Endodermal cell (in vitro differentiated cells): ENCODE data around the gene ALOX15B. TPM values are rescaled to one million over a fixed set of nuclear protein-coding genes. Genes with fewer than 3 reads are reported as not detected.

ENCODE experiments used
- DNase-seq: peaks from one replicate; pipeline ENCODE4 v3.0.0-alpha.2; 2017
- H3K27ac ChIP-seq: 2 replicates; pipeline ENCODE4 v1.5.1; 2013; ENCODE audit warnings: mild to moderate bottlenecking, low read depth, low read length, moderate library complexity
- H3K27me3 ChIP-seq: 2 replicates; pipeline ENCODE4 v1.6.1; 2013; ENCODE audit warnings: mild to moderate bottlenecking, low read length, moderate library complexity; ENCODE audit not compliant: insufficient read depth, control insufficient read depth, poor library complexity, severe bottlenecking
- H3K36me3 ChIP-seq: 2 replicates; pipeline ENCODE4 v1.7.0; 2013; ENCODE audit warnings: mild to moderate bottlenecking, low read length, moderate library complexity; ENCODE audit not compliant: control insufficient read depth, insufficient read depth
- H3K4me1 ChIP-seq: one replicate; pipeline ENCODE4 v1.7.0; 2013; ENCODE audit warnings: low read length; ENCODE audit not compliant: control insufficient read depth, insufficient read depth
- H3K4me3 ChIP-seq: 2 replicates; pipeline ENCODE4 v1.5.1; 2013; ENCODE audit warnings: mild to moderate bottlenecking, low read length, moderate library complexity
- H3K9ac ChIP-seq: 2 replicates; pipeline ENCODE4 v1.6.1; 2013; ENCODE audit warnings: mild to moderate bottlenecking, low read length, moderate library complexity; ENCODE audit not compliant: poor library complexity, severe bottlenecking; ENCODE audit errors: extremely low read depth
- H3K9me3 ChIP-seq: 2 replicates; pipeline ENCODE4 v1.6.1; 2013; ENCODE audit warnings: mild to moderate bottlenecking, low read length, moderate library complexity; ENCODE audit not compliant: control insufficient read depth
- H3K27ac Mint-ChIP-seq: 2 replicates; pipeline ENCODE4 v1.8.0; 2020; ENCODE audit warnings: mixed read lengths
- H3K27me3 Mint-ChIP-seq: 2 replicates; pipeline ENCODE4 v1.8.0; 2021; ENCODE audit warnings: mild to moderate bottlenecking, mixed read lengths; ENCODE audit not compliant: insufficient read depth
- H3K36me3 Mint-ChIP-seq: 2 replicates; pipeline ENCODE4 v1.8.0; 2020; ENCODE audit warnings: low read depth, mixed read lengths
- H3K4me1 Mint-ChIP-seq: 2 replicates; pipeline ENCODE4 v1.8.0; 2020; ENCODE audit warnings: mixed read lengths
- H3K4me3 Mint-ChIP-seq: 2 replicates; pipeline ENCODE4 v1.8.0; 2020; ENCODE audit warnings: mild to moderate bottlenecking, moderate library complexity, mixed read lengths
- H3K9me3 Mint-ChIP-seq: 2 replicates; pipeline ENCODE4 v1.8.0; 2020; ENCODE audit warnings: mild to moderate bottlenecking, mixed read lengths
- WGBS, 2 experiments: methylation state at CpG; one replicate each; pipeline versions ENCODE4 v1.1.5 to v1.1.7; 2013; ENCODE audit warnings: missing lambda C conversion rate in 2 of 2, mixed read lengths in 1 of 2; ENCODE audit not compliant: insufficient coverage in 1 of 2, insufficient read length in 1 of 2; 5-methylcytosine and 5-hydroxymethylcytosine counted together
- total RNA-seq, 2 donors: library from RNA; stranded (reverse); fragmentation: NEBNext Ultra II Directional in 1 of 2; extraction: Animal tissue kit (Norgen Biotek cat#: 25700) in 1 of 2; gene quantifications; 2 replicates in 1 of 2; 3 replicates in 1 of 2; pipeline ENCODE4 v1.2.1, GENCODE V29; 2021
- TF ChIP-seq, protein P1 (sequence below): fragments of 200-600 bp; sonication (generic); conservative IDR thresholded peaks from 2 replicates; pipeline ENCODE4 v1.5.0; 2021; ENCODE audit warnings: antibody characterized with exemption, mild to moderate bottlenecking

ALOX15B gene
- total RNA-seq, 2 donors from 2014 or later, result not detected

DNA sequence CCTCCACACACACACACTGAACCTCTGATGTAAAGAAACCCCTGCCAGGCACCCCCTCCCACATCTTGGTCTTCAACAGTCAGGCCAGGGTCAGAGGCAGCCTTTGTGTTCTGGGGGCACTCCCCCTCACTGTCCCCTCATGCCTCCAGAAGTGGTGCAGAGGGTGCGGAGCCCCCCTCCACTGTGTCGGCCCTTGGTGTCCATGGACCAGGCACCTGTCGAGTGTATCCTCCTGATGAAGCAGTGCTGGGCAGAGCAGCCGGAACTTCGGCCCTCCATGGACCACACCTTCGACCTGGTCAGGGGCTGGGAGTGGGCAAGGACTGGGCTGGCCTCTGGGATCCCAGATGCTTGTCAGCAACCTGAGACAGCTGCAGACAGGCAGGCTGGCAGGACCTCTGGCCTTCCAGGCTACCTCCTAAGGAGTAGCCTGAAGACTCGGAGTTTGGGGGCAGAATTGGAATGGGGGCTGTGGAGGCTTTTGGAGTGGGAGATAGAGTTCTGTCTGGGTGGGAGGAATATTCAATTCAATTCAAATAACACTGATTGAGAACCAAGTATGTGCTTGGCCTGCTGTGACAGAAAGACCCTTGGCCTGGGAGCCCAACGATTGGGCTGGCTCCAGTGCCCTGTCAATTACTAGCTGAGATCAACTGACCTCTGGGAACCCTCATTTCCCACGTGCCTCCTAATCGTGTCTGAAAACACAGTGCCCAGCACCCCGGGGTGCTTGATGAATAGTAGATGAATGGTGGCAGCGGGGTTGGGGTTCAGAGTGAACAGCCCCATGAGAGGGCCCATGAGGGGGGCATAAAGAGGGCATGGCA lies 24.9 kb upstream of the ALOX15B start:
- Mint-ChIP-seq H3K9me3 (no peaks in the 10 kb centered on the region), H3K27me3 (peaks cover 55% of the 10 kb centered on the region), H3K36me3 (no peaks in the 10 kb centered on the region), H3K27ac (no peak overlapping the region), H3K4me3 (no peak overlapping the region), H3K4me1 (peaks cover 5% of the 10 kb centered on the region)
- no peak for DNase-seq
- peaks cover 3% of the 10 kb centered on the region for H3K4me1 ChIP-seq
- no peaks in the 10 kb centered on the region for H3K36me3 ChIP-seq
- H3K4me3 ChIP-seq, result no peak overlapping the region
- WGBS, 2 experiments, result 88% methylated on average over 10 to 12 of the region's 12 CpGs
- H3K9me3 ChIP-seq, result no peaks in the 10 kb centered on the region
- peaks cover 42% of the 10 kb centered on the region for H3K27me3 ChIP-seq
- H3K9ac ChIP-seq, result no peak overlapping the region
- TF ChIP-seq, protein P1, sequence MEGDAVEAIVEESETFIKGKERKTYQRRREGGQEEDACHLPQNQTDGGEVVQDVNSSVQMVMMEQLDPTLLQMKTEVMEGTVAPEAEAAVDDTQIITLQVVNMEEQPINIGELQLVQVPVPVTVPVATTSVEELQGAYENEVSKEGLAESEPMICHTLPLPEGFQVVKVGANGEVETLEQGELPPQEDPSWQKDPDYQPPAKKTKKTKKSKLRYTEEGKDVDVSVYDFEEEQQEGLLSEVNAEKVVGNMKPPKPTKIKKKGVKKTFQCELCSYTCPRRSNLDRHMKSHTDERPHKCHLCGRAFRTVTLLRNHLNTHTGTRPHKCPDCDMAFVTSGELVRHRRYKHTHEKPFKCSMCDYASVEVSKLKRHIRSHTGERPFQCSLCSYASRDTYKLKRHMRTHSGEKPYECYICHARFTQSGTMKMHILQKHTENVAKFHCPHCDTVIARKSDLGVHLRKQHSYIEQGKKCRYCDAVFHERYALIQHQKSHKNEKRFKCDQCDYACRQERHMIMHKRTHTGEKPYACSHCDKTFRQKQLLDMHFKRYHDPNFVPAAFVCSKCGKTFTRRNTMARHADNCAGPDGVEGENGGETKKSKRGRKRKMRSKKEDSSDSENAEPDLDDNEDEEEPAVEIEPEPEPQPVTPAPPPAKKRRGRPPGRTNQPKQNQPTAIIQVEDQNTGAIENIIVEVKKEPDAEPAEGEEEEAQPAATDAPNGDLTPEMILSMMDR, result no peak
- no peak overlapping the region for H3K27ac ChIP-seq

DNA sequence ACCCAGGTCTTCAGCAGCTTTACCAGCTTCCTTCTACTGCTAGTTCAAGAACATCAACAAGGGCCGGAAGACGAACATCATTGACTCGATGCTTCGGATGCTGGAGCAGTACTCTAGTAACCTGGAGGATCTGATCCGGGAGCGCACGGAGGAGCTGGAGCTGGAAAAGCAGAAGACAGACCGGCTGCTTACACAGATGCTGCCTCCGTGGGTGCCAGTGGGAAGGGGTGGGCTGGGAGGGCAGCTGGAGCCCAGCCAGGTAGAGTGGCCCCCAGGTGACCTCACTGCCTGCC lies 24.4 kb upstream of the ALOX15B start:
- no peak overlapping the region for H3K4me3 ChIP-seq
- no peak overlapping the region for H3K27ac ChIP-seq
- peaks cover 3% of the 10 kb centered on the region for H3K4me1 ChIP-seq
- TF ChIP-seq, protein P1, result no peak
- Mint-ChIP-seq H3K9me3 (no peaks in the 10 kb centered on the region), H3K27me3 (peaks cover 55% of the 10 kb centered on the region), H3K36me3 (no peaks in the 10 kb centered on the region), H3K4me3 (no peak overlapping the region), H3K4me1 (peaks cover 9% of the 10 kb centered on the region), H3K27ac (no peak overlapping the region)
- H3K9ac ChIP-seq, result no peak overlapping the region
- no peaks in the 10 kb centered on the region for H3K36me3 ChIP-seq
- WGBS, 2 experiments, result 94 to 95% methylated on average over 9 of the region's 9 CpGs
- H3K27me3 ChIP-seq, result peaks cover 42% of the 10 kb centered on the region
- H3K9me3 ChIP-seq, result no peaks in the 10 kb centered on the region
- no peak for DNase-seq

DNA sequence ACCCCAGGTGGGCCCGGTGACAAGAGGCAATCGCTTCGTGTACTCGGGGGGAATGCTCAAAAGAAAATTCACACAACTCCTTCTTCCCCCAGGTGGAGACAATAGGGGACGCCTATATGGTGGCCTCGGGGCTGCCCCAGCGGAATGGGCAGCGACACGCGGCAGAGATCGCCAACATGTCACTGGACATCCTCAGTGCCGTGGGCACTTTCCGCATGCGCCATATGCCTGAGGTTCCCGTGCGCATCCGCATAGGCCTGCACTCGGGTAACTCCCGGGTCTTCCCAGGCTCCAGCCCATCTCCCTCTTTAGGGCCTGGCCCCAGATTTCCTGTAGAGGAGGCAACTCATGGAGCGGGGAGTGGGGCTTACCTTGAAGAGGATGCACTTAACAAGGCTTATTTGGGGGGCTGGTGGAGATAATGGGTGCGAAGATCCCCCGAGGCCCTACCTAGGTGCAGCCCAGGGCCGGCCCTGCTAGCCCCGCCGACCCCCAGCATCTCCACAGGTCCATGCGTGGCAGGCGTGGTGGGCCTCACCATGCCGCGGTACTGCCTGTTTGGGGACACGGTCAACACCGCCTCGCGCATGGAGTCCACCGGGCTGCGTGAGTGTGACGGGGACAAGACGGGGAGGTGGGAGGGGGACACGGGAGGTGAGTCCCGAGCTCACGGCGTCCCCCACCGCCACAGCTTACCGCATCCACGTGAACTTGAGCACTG lies 23.5 kb upstream of the ALOX15B start:
- Mint-ChIP-seq H3K4me1 (peaks cover 9% of the 10 kb centered on the region), H3K4me3 (peak overlapping the region; percentile 67), H3K9me3 (no peaks in the 10 kb centered on the region), H3K27me3 (peaks cover 57% of the 10 kb centered on the region), H3K36me3 (no peaks in the 10 kb centered on the region), H3K27ac (no peak overlapping the region)
- Histone ChIP-seq H3K27ac (no peak overlapping the region), H3K4me3 (peak overlapping the region; percentile 83), H3K4me1 (peaks cover 3% of the 10 kb centered on the region), H3K27me3 (peaks cover 42% of the 10 kb centered on the region), H3K9ac (no peak overlapping the region), H3K36me3 (no peaks in the 10 kb centered on the region), H3K9me3 (no peaks in the 10 kb centered on the region)
- WGBS, 2 experiments, result 83 to 90% methylated on average over 27 to 44 of the region's 44 CpGs
- no peak for DNase-seq
- TF ChIP-seq, protein P1, result no peak
